GM12878 (cell line): ENCODE data around the gene PSMB3. TPM values are rescaled to one million over a fixed set of nuclear protein-coding genes. Genes with fewer than 3 reads are reported as not detected.

Experiments used
- ATAC-seq: fragments of 200-7000 bp; cut with Tn5 transposase; 3 replicates; pipeline ENCODE4 v1.9.1; 2020; ENCODE audit warnings: mild to moderate bottlenecking, moderate library complexity
- BruUV-seq: library from RNA; stranded (reverse); fragments of 400-500 nt; replicated peaks from 2 replicates; lab custom pipeline; 2021; lab: Mats Ljungman, UMichigan
- CTCF ChIA-PET: fragments of 300-600 bp; sonication (Branson Sonifier 250); formaldehyde crosslinking; extraction: SDS; loops from one replicate; lab custom pipeline; 2021; ENCODE audit warnings: inconsistent platforms; lab: Yijun Ruan, JAX
- POLR2A ChIA-PET: fragments of 350-600 bp; formaldehyde crosslinking; extraction: SDS; loops from one replicate; lab custom pipeline; 2021; ENCODE audit warnings: inconsistent platforms; lab: Charles Lee
- RAD21 ChIA-PET: fragments of 300-600 bp; sonication (Branson Sonifier 250); formaldehyde crosslinking; loops from one replicate; lab custom pipeline; 2023; ENCODE audit warnings: antibody characterized with exemption; ENCODE audit not compliant: unreplicated experiment; lab: Charles Lee
- SMC1A ChIA-PET: fragments of 300-600 bp; sonication (Branson Sonifier 250); formaldehyde crosslinking; loops from one replicate; lab custom pipeline; 2023; ENCODE audit not compliant: unreplicated experiment, uncharacterized antibody; lab: Charles Lee
- DNase-seq: peaks from one replicate; pipeline ENCODE4 v3.0.0-alpha.2; 2011; ENCODE audit warnings: low read depth, low spot score
- FAIRE-seq: peaks from 3 replicates; lab custom pipeline; 2011; peaks lifted over from hg19 to GRCh38; lab: Jason Lieb, UNC
- H2AFZ ChIP-seq: 2 replicates; pipeline ENCODE4 v1.6.0; 2011; ENCODE audit warnings: low read depth, low read length, control low read depth; ENCODE audit not compliant: control insufficient read depth
- H3K27ac ChIP-seq: 2 replicates; pipeline ENCODE4 v1.5.1; 2011; ENCODE audit warnings: control low read depth; ENCODE audit not compliant: control insufficient read depth, insufficient read depth
- H3K27me3 ChIP-seq, 2 experiments: replicated peaks in 1 of 2; 2 replicates each; pipeline versions ENCODE4 v1.6.0 to v1.6.1; 2011; ENCODE audit warnings: low read length in 1 of 2; ENCODE audit not compliant: control insufficient read depth in 2 of 2, insufficient read depth in 2 of 2
- H3K36me3 ChIP-seq, 2 experiments: 2 replicates each; pipeline ENCODE4 v1.5.1; 2011; ENCODE audit warnings: low read length in 1 of 2; ENCODE audit not compliant: control insufficient read depth in 2 of 2, insufficient read depth in 2 of 2
- H3K4me1 ChIP-seq: 2 replicates; pipeline ENCODE4 v1.6.1; 2011; ENCODE audit warnings: mild to moderate bottlenecking, low read length, moderate library complexity, mixed read lengths; ENCODE audit not compliant: control insufficient read depth, insufficient read depth
- H3K4me2 ChIP-seq: 2 replicates; pipeline ENCODE4 v1.6.0; 2011; ENCODE audit warnings: control low read depth; ENCODE audit not compliant: control insufficient read depth, insufficient read depth
- H3K4me3 ChIP-seq: fragments of 200-600 bp; sonication (generic); 2 replicates; pipeline ENCODE4 v1.5.1; 2016
- H3K79me2 ChIP-seq: 2 replicates; pipeline ENCODE4 v1.6.0; 2011; ENCODE audit warnings: low read length; ENCODE audit not compliant: control insufficient read depth, insufficient read depth
- H3K9ac ChIP-seq: 2 replicates; pipeline ENCODE4 v1.8.0; 2011; ENCODE audit warnings: low read length, control low read depth, mixed read lengths; ENCODE audit not compliant: control insufficient read depth, insufficient read depth
- H3K9me3 ChIP-seq: replicated peaks from 3 replicates; pipeline ENCODE4 v1.5.1; 2011; ENCODE audit warnings: mild to moderate bottlenecking, low read length; ENCODE audit not compliant: control insufficient read depth, insufficient read depth
- H4K20me1 ChIP-seq: 2 replicates; pipeline ENCODE4 v1.6.0; 2011; ENCODE audit not compliant: control insufficient read depth, insufficient read depth
- CHD2 ChIP-seq: IDR thresholded peaks from 2 replicates; pipeline ENCODE4 v1.6.1; 2011; ENCODE audit warnings: low read depth, low read length, improper control_type of control experiment, borderline replicate concordance
- ETV6 ChIP-seq, 2 experiments: fragments of 450-650 bp in 1 of 2; IDR thresholded peaks in 1 of 2; conservative IDR thresholded peaks in 1 of 2; 2 replicates each; pipeline ENCODE4 v1.6.1; 2014; ENCODE audit warnings: antibody characterized with exemption in 1 of 2, borderline replicate concordance in 1 of 2, low read depth in 1 of 2, mild to moderate bottlenecking in 1 of 2, moderate library complexity in 1 of 2
- GATAD2B ChIP-seq: fragments of 450-650 bp; conservative IDR thresholded peaks from 2 replicates; pipeline ENCODE4 v1.6.1; 2017; ENCODE audit warnings: low read depth, mild to moderate bottlenecking, moderate library complexity
- LARP7 ChIP-seq: fragments of 450-650 bp; IDR thresholded peaks from 2 replicates; pipeline ENCODE4 v1.6.1; 2017; ENCODE audit warnings: mild to moderate bottlenecking
- MEF2B ChIP-seq: fragments of 450-650 bp; IDR thresholded peaks from 2 replicates; pipeline ENCODE4 v1.6.1; 2018; ENCODE audit warnings: mild to moderate bottlenecking, moderate library complexity; ENCODE audit not compliant: partially characterized antibody, poor library complexity, severe bottlenecking
- MXI1 ChIP-seq: fragments of 150-350 bp; IDR thresholded peaks from 2 replicates; pipeline ENCODE4 v1.6.1; 2011; ENCODE audit warnings: low read depth, mild to moderate bottlenecking, inconsistent platforms, low read length, improper control_type of control experiment
- RAD51 ChIP-seq: fragments of 450-650 bp; IDR thresholded peaks from 2 replicates; pipeline ENCODE4 v1.6.1; 2016; ENCODE audit warnings: moderate library complexity, mild to moderate bottlenecking, inconsistent platforms
- ZBTB11 ChIP-seq: fragments of 450-650 bp; formaldehyde crosslinking; IDR thresholded peaks from 2 replicates; pipeline ENCODE4 v1.5.0; 2022; ENCODE audit warnings: mild to moderate bottlenecking, missing genetic modification characterization
- ZNF687 ChIP-seq: fragments of 450-650 bp; IDR thresholded peaks from 2 replicates; pipeline ENCODE4 v1.6.1; 2017; ENCODE audit warnings: mild to moderate bottlenecking, moderate library complexity
- WGBS: methylation state at CpG from one replicate; pipeline ENCODE4 v1.1.6; 2016; ENCODE audit warnings: low lambda C conversion rate; ENCODE audit not compliant: insufficient replicate concordance, insufficient coverage; ENCODE audit errors: missing lambda C conversion rate; 5-methylcytosine and 5-hydroxymethylcytosine counted together
- in situ Hi-C: fragments of 300-500 bp; cut with MboI; formaldehyde crosslinking; loops from 9 replicates; pipeline ENCODE4 v1.14.3; 2018; ENCODE audit warnings: mixed read lengths
- intact Hi-C: fragments of 100-400 bp; cut with micrococcal nuclease; formaldehyde crosslinking; loops from one replicate; pipeline ENCODE4 v1.14.2; 2022; ENCODE audit not compliant: unreplicated experiment
- polyA plus RNA-seq, 11 experiments: library from polyadenylated mRNA; depleted of rRNA in 4 of 11; unstranded in 6 of 11; stranded (reverse) in 5 of 11; fragments of >200 nt; fragmentation: Nextera tagmentation in 4 of 11; fragmentation: Illumina TruSeq in 1 of 11; extraction: Ambion mirVana in 4 of 11; extraction: Trizol in 1 of 11; gene quantifications; 1 replicate in 1 of 11; 2 replicates in 10 of 11; pipeline versions ENCODE4 v1.2.1 to v1.2.3, GENCODE V29; 2011 to 2016; ENCODE audit warnings: inconsistent platforms in 2 of 11, missing spikeins in 2 of 11, low read depth in 1 of 11
- total RNA-seq, 4 experiments: library from RNA; depleted of rRNA in 3 of 4; stranded (reverse); fragments of >200 nt in 3 of 4; fragmentation: Illumina TruSeq in 1 of 4; extraction: Trizol in 1 of 4; gene quantifications; 2 replicates each; pipeline versions ENCODE4 v1.2.1 to v1.2.3, GENCODE V29; 2013 to 2021
- TF ChIP-seq, protein P1 (sequence below): fragments of 450-650 bp; IDR thresholded peaks from 2 replicates; pipeline ENCODE4 v1.6.1; 2017; ENCODE audit warnings: borderline replicate concordance

PSMB3 gene
- total and polyA plus RNA-seq, 10 of the 15 experiments (the other 5 are each of a cell fraction or from before 2014, with no cell fraction given) = 300 to 2,130 (median 490) TPM

DNA sequence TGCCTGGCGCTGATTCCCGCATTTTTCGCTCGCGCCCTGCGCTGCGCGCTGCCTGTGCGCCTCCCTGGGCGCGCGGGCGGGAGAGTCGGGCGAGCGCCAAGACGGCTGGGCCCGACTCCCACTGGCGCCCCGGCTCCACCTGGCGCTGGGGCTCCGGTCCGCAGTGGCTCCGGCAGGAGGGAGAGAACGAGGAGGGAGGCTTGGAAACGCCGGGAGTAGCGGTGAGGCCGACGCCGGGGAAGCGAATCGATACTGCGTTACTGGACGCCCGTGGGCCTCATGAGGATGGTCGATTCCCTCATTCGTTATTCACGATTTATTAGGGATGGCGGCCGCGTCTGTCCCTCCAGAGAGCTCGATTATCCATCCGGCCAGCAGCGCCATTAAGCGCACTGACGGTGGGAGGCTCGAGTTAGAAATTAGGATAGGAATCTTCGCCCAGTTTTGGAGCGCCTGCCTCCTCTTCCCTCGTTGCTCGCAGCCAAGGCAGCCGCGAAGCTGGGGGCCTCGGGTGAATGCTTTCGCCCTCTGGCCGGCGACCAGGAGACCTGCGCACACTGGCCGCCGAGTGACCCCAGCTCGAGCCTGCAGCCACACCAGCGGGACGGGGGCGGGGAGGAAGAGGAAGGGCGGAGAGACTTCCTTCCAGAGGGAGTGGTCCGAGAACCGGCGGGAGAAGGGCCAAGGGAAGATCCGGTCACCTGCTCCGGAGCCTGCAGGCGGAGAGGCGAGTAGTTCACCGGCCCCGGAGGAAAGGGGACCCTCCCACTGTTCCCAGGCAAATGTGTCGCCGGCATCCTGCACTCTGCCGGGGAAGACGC, 3.1 kb upstream of the PSMB3 start:
- H3K4me3 ChIP-seq = peak overlapping the region; percentile 70
- in situ Hi-C loops = loop anchor here (10.0 kb wide), 1 partner anchor 405 kb away; the partner anchor contains the start of gene PLXDC1
- peak overlapping the region; percentile 51 for H3K27ac ChIP-seq
- DNase-seq (no peak), ATAC-seq (peak; percentile 9), FAIRE-seq (no peak)
- no peaks in the 10 kb centered on the region for H4K20me1 ChIP-seq
- peak overlapping the region; percentile 37; the same call in 1 of the 2 replicates for H2AFZ ChIP-seq
- H3K27me3 ChIP-seq = no peaks in the 10 kb centered on the region; a peak in 1 of 4 replicates
- intact Hi-C loops = no loop called here
- peak overlapping the region; percentile 61; the same call in 1 of the 2 replicates for H3K9ac ChIP-seq
- POLR2A ChIA-PET = interaction anchor here (0.6 to 0.9 kb wide), 4 partner anchors 20 to 1186 kb away, joined by 3 to 5 read pairs (median 4); no protein-coding TSS in a partner anchor
- TSS peak; percentile 72 for BruUV-seq
- peak overlapping the region; percentile 96 for H3K4me2 ChIP-seq
- CTCF ChIA-PET = interaction anchor here (1.1 kb wide), 1 partner anchor 120 kb away, joined by 4 read pairs; the partner anchor contains the start of gene LASP1
- 9% methylated on average over 72 of the region's 79 CpGs for WGBS
- RAD21 ChIA-PET = interaction anchor here (0.6 to 0.7 kb wide), 2 partner anchors 146 to 190 kb away, joined by 3 to 4 read pairs; no protein-coding TSS in a partner anchor
- SMC1A ChIA-PET = interaction anchor here (0.9 to 2.6 kb wide), 5 partner anchors 15 to 83 kb away, joined by 3 to 9 read pairs (median 4); partner anchors contain the start of gene MLLT6
- no peaks in the 10 kb centered on the region; a peak in 2 of 4 replicates for H3K36me3 ChIP-seq
- H3K79me2 ChIP-seq = peaks cover 45% of the 10 kb centered on the region
- H3K9me3 ChIP-seq = no peaks in the 10 kb centered on the region
- peaks cover 30% of the 10 kb centered on the region for H3K4me1 ChIP-seq
- TF ChIP-seq LARP7 = peak; percentile 12; the same call in 1 of the 2 replicates
- 0 out of 2 replicates have a peak, but pooled peaks have one; percentile 45 for TF ChIP-seq ZNF687
- peak; percentile 54; the same call in 1 of the 2 replicates for TF ChIP-seq GATAD2B
- peak; percentile 30; the same call in 1 of the 2 replicates for TF ChIP-seq MXI1
- TF ChIP-seq, protein P1, sequence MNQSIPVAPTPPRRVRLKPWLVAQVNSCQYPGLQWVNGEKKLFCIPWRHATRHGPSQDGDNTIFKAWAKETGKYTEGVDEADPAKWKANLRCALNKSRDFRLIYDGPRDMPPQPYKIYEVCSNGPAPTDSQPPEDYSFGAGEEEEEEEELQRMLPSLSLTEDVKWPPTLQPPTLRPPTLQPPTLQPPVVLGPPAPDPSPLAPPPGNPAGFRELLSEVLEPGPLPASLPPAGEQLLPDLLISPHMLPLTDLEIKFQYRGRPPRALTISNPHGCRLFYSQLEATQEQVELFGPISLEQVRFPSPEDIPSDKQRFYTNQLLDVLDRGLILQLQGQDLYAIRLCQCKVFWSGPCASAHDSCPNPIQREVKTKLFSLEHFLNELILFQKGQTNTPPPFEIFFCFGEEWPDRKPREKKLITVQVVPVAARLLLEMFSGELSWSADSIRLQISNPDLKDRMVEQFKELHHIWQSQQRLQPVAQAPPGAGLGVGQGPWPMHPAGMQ = no peak
- no peak for TF ChIP-seq MEF2B
- TF ChIP-seq RAD51 = peak; percentile 29; the same call in 1 of the 2 replicates
- peak in 1 of 2 experiments; percentile 52; a peak in 1 of 4 replicates for TF ChIP-seq ETV6 (conservative IDR thresholded peaks at IDR 0.05 in 1 of 2, IDR thresholded peaks at IDR 0.05 in 1 of 2; ENCODE audit: borderline replicate concordance in 1 of 2, low read depth in 1 of 2)
- TF ChIP-seq ZBTB11 (CRISPR knock-in tag) = no peak
- peak; percentile 51; the same call in 1 of the 2 replicates for TF ChIP-seq CHD2
